Activated B cell treated with CpG ODN at 0.5 μM for 24 hours (primary cell): ENCODE results near the gene CREB3L4. TPM values are rescaled to one million over a fixed set of nuclear protein-coding genes. Genes with fewer than 3 reads are reported as not detected.

ENCODE experiments used
- ATAC-seq: fragments of 200-7000 bp; cut with Tn5 transposase; one replicate; pipeline ENCODE4 v1.10.0; 2021; ENCODE audit warnings: low read depth, mild to moderate bottlenecking, moderate library complexity
- CTCF ChIA-PET: fragments of 350-600 bp; sonication (Branson Sonifier 250); formaldehyde crosslinking; loops from one replicate; lab custom pipeline; 2021; ENCODE audit warnings: antibody characterized with exemption; lab: Charles Lee
- POLR2A ChIA-PET: fragments of 350-600 bp; sonication (Branson Sonifier 250); formaldehyde crosslinking; loops from one replicate; lab custom pipeline; 2021; ENCODE audit warnings: antibody characterized with exemption; lab: Charles Lee
- DNase-seq: peaks from one replicate; pipeline ENCODE4 v3.0.0; 2022
- H3K27ac Mint-ChIP-seq: one replicate; pipeline ENCODE4 v1.8.0; 2020; ENCODE audit warnings: mixed read lengths
- H3K27me3 Mint-ChIP-seq: one replicate; pipeline ENCODE4 v1.8.0; 2021; ENCODE audit warnings: mixed read lengths
- H3K36me3 Mint-ChIP-seq: one replicate; pipeline ENCODE4 v1.8.0; 2021; ENCODE audit warnings: low read depth, mixed read lengths
- H3K4me1 Mint-ChIP-seq: one replicate; pipeline ENCODE4 v1.8.0; 2021; ENCODE audit warnings: mixed read lengths
- H3K4me3 Mint-ChIP-seq: one replicate; pipeline ENCODE4 v1.8.0; 2020; ENCODE audit warnings: mild to moderate bottlenecking, mixed read lengths
- H3K9me3 Mint-ChIP-seq: one replicate; pipeline ENCODE4 v1.8.0; 2020; ENCODE audit warnings: mixed read lengths
- intact Hi-C: fragments of 100-400 bp; cut with micrococcal nuclease; formaldehyde crosslinking; loops from one replicate; pipeline ENCODE4 v1.15.1; 2024
- total RNA-seq: library from RNA; stranded (reverse); gene quantifications from 2 replicates; pipeline ENCODE4 v1.2.3, GENCODE V29; 2022
- TF ChIP-seq, protein P1 (sequence below): fragments of 200-600 bp; IDR thresholded peaks from one replicate; pipeline ENCODE4 v1.8.0; 2022; ENCODE audit warnings: antibody characterized with exemption, mild to moderate bottlenecking

The CREB3L4 gene
- total RNA-seq, 1 donor from 2014 or later: 9.4 TPM

DNA sequence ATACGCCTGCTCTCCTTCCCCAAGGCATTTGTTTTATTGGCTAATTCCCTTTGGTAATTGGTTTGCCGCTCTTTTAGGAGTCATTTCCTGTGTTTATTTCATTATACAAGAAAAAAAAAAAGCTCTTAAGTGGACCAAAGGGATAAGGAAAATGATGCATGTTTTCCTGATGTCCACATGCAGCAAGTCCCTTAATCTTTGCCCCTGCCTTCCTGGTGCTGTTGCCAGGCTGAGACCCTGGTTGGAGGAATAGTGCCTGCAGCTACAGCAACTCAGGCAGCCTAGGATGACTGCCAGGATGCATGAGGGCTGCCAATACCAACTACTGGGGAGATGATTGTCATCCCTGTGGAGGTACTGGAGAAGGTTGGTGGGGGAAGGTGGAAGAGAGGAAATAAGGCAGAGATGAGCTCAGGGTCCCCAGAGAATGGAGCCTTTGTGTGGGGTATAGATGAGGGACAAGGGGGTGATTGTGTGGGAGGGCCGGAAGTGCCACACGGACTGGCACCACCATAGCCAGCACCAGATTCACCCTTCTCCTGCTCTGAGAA lies 38.8 kb upstream of the CREB3L4 start:
- Mint-ChIP-seq H3K27me3 (no peaks in the 10 kb centered on the region), H3K36me3 (peaks cover 44% of the 10 kb centered on the region), H3K4me3 (no peak overlapping the region), H3K27ac (peak overlapping the region; percentile 24), H3K4me1 (peaks cover 6% of the 10 kb centered on the region), H3K9me3 (no peaks in the 10 kb centered on the region)
- ChIA-PET POLR2A (interaction anchor here (0.5 to 3.7 kb wide), 8 partner anchors 11 to 251 kb away, joined by 3 to 25 read pairs (median 4); partner anchors contain the start of gene DENND4B), CTCF (no interaction called here)
- TF ChIP-seq, protein P1, sequence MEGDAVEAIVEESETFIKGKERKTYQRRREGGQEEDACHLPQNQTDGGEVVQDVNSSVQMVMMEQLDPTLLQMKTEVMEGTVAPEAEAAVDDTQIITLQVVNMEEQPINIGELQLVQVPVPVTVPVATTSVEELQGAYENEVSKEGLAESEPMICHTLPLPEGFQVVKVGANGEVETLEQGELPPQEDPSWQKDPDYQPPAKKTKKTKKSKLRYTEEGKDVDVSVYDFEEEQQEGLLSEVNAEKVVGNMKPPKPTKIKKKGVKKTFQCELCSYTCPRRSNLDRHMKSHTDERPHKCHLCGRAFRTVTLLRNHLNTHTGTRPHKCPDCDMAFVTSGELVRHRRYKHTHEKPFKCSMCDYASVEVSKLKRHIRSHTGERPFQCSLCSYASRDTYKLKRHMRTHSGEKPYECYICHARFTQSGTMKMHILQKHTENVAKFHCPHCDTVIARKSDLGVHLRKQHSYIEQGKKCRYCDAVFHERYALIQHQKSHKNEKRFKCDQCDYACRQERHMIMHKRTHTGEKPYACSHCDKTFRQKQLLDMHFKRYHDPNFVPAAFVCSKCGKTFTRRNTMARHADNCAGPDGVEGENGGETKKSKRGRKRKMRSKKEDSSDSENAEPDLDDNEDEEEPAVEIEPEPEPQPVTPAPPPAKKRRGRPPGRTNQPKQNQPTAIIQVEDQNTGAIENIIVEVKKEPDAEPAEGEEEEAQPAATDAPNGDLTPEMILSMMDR: no peak
- DNase-seq: no peak
- no peak for ATAC-seq
- intact Hi-C loops: no loop called here

DNA sequence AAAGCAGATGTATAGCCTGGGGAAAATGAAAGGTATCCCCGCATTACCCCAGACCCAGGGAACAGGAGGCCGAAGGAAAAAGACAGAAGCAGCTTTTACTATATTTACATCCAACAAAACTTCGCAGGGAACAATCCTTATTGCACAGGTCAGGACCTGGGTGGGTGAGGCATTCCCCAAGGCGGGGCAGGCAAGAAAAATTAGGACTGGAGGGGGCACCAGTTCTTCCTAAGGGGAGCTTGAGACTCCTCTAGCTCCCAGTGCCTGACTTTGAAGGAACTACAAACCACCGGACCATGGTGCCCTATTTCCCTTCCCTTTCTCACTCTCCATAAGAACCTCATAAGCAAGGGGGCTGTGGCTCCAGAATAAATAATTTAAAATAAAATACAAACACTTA lies 38.3 kb upstream of the CREB3L4 start:
- ChIA-PET CTCF (no interaction called here), POLR2A (interaction anchor here (1.4 to 3.7 kb wide), 3 partner anchors 10 to 27 kb away, joined by 3 to 25 read pairs (median 7); partner anchors contain the start of gene DENND4B)
- Mint-ChIP-seq H3K27me3 (no peaks in the 10 kb centered on the region), H3K4me3 (no peak overlapping the region), H3K27ac (no peak overlapping the region), H3K36me3 (peaks cover 49% of the 10 kb centered on the region), H3K9me3 (no peaks in the 10 kb centered on the region), H3K4me1 (peaks cover 2% of the 10 kb centered on the region)
- TF ChIP-seq, protein P1: no peak
- DNase-seq (no peak), ATAC-seq (no peak)
- intact Hi-C loops: no loop called here

DNA sequence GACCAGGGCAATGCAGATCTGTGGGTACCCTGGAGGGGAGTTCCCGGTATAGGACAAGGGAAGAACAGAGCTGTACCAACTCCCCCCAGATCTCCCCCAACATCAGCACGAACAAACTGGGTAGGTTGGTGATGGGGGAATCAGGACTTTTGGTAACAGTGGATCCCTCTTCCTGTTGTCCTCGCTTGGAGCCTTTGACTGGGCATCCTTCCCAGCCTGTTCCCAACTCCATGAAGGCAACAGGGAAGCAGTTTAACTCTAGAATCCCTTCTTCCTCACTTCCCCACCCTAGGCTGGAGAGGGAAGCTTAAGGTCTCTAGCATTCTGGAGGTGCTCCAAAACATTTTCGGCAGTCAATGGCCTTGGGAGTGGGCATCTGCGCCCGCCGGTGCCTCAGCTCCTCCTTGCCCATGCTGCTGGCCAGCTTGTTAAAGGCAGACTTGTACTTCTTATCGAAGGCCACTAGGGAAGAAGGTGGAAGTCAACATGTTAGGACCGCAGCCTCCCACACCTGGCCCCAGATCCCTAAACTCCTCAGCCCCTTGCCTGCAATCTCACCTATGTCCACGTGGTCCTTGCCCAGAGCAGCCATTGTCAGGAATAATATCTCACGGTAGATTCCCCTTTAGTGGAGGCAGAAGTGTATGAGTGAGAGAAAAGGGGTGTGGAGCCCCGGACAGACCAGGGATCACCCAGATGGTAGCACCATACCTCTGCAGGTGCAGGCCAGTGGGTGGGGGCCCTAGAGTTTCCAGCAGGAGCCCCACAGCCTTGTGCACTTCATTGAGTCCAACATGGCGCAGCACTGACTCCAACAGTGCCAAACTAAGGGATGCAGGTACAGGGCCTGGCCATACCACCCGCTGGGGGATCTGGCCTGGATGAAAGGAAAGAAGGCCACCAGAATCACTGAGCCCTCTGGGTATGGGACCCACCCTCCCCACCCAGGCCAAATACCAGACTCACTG lies 37.4 kb upstream of the CREB3L4 start:
- TF ChIP-seq, protein P1: no peak
- POLR2A ChIA-PET: interaction anchor here (0.6 to 3.7 kb wide), 5 partner anchors 15 to 58 kb away, joined by 3 to 25 read pairs (median 3); partner anchors contain the start of genes DENND4B and RAB13
- H3K27me3 Mint-ChIP-seq: no peaks in the 10 kb centered on the region
- peaks cover 2% of the 10 kb centered on the region for H3K4me1 Mint-ChIP-seq
- no peak overlapping the region for H3K4me3 Mint-ChIP-seq
- intact Hi-C loops: no loop called here
- no peaks in the 10 kb centered on the region for H3K9me3 Mint-ChIP-seq
- CTCF ChIA-PET: no interaction called here
- H3K36me3 Mint-ChIP-seq: peaks cover 57% of the 10 kb centered on the region
- no peak overlapping the region for H3K27ac Mint-ChIP-seq
- ATAC-seq (no peak), DNase-seq (no peak)

DNA sequence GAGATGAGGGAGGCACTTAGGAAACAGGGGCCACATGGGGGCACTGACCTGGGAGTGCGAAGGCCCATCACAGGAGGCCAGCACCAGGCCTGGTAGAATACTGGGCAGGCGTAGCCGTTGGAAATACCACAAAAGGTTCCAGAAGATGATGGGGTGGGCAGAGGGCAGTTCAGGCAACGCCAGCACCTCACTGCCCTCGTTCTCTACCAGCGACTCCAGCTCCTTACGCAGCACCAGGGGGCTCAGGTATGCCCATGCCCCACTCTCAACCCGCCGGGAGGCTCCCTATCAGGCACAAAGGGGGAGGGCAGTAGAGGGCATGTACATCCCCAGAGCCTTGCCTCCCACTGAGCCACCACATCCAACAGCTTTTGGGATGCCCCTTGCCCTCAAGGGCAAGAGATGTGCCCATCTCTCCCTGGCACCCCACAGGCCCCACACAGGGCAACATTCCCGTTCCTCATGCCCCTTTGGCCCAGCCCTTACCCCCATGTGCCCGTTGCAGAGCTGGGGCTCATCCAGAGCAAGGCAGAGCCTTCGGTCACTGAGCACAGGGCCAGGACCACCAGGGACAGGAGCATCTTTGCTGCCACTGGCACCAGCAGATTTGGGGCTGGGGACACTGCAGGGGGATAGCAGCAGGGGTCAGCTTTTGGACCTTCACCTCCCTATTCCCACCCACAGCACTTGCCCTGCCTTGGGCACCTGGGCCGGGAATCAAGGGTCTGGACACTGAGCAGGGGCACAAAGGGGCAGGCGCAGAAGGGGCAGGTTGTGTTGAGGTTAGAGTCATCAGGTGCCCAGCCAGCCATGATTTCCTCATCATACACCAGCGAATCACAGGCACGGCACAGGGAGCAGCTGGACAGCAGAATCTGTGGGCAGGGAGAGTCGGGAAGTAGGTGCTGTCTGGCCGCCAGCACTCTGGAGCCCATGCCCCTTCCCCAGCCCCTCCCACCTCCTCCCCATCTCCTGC lies 35.3 kb upstream of the CREB3L4 start:
- POLR2A ChIA-PET: interaction anchor here (0.6 to 2.3 kb wide), 3 partner anchors 9 to 38 kb away, joined by 3 to 18 read pairs (median 5); partner anchors contain the start of gene GATAD2B
- ATAC-seq: no peak
- peaks cover 2% of the 10 kb centered on the region for H3K4me1 Mint-ChIP-seq

More for the DNA sequence above, 35.3 kb upstream of the CREB3L4 start:
- no peak overlapping the region for H3K27ac Mint-ChIP-seq
- H3K9me3 Mint-ChIP-seq: no peaks in the 10 kb centered on the region
- DNase-seq: no peak
- TF ChIP-seq, protein P1: no peak
- H3K4me3 Mint-ChIP-seq: no peak overlapping the region
- peaks cover 78% of the 10 kb centered on the region for H3K36me3 Mint-ChIP-seq
- CTCF ChIA-PET: no interaction called here
- intact Hi-C loops: no loop called here
- H3K27me3 Mint-ChIP-seq: no peaks in the 10 kb centered on the region
